CMK (cell line): ENCODE data around the gene VDR.

ENCODE experiments used
- DNase-seq: peaks from one replicate; pipeline ENCODE4 v3.0.0-alpha.2; 2010; ENCODE audit warnings: low read depth

VDR gene

DNA sequence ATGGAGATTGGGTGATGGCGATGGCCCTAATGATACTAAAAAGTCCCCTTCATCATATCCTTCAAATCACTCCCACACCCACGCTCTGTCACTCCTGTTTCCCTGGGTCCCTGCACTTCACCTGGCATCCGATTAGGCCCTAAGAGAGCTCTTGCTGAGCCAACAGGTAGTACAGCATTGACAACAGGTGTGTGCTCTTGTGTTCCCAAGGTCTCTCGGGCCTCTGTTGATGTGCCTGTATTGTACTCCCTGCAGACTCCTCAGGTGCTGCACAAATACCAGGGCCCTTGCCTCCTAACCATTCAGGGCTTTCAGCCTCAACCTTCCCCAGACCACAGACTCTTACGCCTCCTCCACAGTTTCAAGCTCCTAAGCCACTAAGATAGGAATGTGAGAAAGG, 25.8 kb upstream of the VDR start:
- no peak for DNase-seq

DNA sequence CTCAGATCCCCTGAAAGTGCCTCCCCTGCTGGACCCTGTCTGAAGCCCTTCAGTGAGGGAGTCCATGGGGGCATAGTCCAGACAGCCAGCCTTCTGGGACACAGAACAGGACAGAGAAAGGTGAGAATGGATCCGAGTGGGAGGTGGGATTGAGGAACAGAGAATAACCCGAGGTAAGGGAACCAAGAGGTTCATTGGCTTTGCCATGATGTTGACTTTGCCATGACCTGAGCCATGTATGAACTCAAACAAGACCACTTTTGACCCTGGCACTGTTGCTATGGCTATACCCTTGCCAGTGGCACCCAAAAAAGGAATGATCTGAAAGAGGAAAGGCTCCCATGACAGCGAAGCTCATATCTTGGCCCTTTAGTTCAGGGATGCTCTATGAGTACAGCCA, 22.6 kb upstream of the VDR start:
- no peak for DNase-seq

DNA sequence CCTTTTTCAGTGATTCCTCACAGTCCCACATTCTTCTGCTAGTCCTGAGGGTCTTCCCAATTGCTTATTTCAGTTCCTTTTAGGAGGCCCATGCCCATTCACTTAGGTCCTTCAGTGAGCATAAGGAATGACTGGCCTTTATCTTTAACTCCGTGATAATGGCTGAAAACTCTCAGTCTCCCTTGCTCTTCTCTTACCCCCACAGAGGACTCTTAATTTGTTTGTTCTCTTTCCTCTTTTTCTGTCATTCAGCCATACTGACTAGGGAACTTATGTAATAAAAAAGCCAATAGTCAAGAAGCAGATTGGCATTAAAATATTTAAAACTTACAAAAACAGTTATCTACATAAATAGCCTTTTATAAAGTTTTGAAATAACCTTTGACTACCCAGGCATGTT, 17.1 kb upstream of the VDR start:
- DNase-seq: no peak

DNA sequence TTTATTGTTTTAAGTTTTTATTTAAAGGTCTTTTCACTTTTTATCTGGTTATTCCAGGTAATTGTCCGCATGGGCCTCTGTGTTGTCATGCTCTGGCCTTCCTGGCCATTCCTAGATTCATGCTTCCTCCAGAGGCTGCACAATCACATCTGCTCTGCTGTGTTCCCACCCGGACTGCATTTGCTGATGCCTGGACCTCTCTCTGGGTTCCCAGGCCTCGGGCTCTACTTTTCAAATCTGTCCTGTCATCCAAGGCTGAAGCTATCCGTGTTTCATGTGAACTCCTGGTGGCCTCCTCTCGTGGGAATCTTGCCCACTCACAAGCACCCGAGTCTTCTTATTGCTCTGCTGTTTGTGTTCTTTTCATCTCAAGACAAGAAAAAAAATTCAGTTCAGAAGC, 16.1 kb upstream of the VDR start:
- no peak for DNase-seq

DNA sequence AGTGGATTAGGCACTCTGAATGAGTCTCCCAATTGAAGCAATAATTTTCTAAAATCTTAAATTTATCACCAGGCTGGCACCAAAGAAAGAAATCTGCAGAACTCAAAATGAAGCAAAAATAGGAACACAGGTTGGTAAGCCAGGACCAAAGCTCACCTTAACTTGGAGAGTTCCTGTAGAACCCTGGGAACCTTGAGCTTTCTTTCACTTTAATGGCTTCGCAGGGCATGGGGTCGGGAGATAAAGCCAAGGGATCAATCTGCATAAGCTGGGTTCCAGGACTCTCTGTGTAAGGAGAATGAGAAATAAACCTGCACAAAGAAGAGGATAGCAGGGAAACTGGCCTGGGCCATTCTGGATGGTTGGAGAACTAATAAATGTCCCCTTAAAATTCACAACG, 8.3 kb upstream of the VDR start:
- no peak for DNase-seq

DNA sequence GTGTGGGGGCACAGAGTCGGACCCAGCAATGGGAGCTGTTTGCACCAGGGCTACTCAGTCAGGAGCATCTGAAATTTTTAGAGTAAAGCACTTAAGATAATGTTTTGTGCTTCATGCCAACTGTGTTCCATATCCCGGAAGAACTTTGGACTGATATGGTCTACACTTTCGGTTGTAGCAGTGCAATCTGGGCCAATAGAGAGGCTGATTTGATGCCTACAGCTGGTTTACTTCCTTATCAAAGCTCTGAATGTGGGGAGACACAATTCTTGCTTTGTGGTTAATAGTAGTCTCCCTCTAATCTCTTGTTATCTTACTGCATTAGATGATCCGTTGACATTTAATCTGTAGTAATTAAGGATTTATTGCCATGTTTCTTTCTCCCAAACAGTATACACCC, 7.8 kb upstream of the VDR start:
- DNase-seq: no peak

DNA sequence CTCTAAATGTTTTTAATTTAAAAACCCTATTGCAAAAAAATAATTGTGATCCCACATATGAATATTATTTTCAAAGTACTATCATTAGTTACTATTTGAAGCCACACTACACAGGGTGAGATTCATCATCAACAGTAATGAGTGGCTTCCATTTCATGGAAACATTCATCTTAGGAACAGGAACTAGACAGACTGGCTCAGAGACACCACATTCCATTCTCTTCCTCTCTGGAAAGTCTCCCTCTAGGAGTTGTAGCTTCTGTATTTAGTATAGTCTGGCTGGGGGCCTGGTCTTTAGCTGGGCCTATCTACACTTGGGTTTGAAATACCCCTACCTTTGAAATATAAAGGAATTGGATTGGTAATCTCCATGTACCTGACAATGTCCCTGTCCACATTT, 6.2 kb upstream of the VDR start:
- no peak for DNase-seq

DNA sequence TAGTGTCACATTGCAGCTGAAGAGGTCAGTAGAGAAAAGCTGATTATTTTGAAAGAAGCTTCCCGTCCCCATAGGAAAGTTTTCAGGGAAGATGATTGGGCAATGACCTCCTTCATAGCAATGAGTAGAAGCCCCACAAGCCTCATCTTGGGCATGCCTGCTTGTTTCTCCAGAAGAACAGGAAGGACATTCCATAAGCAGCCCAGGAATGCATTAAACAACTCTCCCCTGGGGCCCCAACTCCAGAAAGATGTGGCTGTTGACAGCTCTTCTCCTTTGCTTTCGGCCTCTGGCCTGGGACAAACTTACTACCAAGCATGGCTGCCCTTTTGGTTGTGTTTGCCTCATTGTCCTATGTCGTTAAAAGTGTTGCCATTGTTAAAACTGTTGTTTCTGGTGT, 5.7 kb upstream of the VDR start:
- no peak for DNase-seq

DNA sequence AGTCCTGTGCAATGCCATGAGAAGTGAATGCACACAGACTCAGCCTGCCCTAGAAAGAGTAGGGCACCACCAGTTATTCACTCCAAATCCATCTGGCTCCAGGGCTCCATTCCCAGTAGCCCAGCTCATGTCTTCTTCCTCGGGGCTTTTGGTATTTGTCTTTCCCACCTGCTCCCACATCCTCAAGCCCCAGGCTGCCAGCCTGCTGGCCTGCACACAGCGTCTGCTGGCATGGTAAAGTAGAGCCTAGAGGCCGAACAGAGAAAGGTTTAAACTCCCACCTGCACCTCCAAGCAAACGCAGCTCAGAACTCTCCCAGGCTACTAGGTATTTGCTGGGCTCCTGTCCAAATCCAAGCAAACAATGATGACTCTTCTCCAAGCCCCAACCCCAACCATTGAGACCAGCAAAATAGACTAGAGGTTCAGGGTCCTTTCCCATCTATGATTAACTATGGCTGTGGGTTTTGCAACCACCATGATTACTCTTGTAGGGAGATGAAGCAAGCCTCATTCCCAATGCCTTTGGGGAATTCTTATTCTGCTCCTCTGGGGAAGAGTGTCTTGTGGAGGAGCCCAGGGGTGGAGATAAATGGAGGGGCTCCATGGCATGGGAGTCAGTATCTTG, 5.2 kb upstream of the VDR start:
- DNase-seq: no peak

DNA sequence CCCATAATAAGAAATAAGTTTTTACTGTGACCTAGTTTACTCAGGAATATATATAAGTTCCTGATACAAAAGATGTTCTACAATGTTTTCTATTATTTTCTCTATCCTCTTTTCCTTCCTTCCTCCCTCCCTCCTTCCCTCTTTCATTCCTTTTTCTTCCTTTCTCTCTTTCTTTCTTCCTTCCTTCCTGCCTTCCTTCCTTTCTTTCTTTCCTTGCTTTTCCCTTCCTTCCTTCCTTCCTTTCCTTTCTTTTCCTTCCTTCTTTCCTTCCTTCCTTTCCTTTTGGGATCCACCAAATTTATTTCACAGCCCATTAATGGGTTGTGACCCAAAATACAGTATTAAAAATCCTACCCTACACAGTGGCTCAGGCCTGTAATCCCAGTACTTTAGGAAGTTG, 3.9 kb upstream of the VDR start:
- DNase-seq: no peak

DNA sequence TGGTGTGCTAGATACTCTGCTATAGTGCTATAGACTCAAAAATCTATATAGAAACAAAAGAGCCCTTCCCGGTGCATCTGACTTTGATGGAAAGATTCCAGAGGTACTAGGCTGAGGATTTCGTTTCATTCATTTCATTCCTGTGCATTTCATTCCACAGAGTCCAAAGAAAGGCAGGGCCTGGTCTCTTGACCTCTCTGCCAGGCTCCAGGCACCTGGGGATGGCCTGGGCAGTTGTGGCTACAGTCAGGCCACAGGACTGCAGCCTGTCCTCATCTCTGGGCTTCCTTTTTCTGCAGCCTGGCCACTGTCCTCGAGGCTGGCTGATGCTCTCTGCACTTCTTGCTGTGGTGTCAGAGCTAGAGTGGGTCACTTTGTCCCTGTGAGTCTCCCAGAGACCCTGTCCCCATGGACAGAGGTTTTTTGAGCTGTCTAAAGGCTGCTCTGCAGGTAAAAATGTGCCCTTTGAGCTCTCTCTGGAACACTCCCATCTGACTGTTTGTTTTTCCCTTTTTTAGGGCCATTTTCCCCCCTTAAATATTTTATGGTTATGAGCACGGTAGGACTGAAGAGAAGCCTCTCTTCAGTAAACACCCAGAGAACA, 3.2 kb upstream of the VDR start:
- no peak for DNase-seq

DNA sequence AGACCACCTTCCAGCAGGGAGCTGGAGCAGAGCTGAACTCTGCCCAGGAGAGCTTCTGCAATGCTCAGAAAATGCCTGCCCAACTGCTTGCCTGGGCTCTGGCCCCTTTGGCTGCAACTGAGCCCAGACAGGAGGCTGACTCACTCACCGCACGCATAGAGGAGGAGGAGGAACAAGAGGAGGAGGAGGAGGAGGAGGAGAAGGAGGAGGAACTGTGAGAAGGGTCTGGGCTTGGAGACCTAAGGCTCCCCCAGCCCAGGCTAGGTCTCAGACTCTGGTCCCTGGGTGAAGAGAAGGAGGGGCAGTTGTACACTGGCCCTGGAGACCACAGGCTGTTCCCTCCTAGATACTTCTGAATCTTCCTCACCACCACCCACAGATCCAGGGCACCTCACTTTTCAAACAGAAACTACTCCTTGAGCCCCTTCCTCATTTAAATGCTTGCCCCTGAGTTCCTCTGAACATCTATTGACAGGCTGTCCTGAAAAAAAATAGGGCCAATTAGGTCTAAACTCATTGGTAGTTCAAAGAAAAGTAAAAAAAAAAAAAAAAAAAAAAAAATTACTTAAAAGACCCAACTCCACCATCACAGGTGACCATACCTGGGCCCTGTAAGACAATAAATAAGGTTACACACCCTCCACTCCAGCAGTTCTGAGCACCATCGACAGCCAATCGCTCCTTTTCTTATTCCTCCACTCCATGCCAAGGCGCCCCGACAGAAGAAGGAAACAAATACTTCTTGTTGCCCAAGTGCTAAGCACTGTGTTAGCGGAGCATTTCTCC, 674 bp downstream of the VDR start:
- DNase-seq: no peak

DNA sequence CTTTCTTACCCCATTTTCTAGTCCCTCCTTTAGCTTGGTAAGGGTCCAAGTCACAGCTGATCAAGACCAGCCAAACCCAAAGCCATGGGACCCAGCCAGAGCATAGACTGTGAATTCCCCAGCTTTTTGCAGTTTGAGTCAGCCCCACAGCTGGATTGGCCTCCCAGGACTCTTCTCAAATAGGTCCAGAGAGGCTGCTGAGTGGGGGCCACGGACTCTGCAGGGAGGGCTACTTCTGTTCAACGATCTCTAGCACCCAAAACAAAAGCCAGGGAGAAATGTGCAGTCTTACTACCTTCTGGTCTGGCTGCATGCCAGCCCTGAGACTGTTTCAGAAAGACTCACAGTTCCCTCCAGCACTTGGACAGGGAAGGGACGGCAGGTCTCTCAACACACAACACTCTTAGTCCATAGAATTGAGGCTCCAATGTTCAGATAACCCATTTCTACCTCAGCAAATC, 1.6 kb downstream of the VDR start:
- DNase-seq: no peak

DNA sequence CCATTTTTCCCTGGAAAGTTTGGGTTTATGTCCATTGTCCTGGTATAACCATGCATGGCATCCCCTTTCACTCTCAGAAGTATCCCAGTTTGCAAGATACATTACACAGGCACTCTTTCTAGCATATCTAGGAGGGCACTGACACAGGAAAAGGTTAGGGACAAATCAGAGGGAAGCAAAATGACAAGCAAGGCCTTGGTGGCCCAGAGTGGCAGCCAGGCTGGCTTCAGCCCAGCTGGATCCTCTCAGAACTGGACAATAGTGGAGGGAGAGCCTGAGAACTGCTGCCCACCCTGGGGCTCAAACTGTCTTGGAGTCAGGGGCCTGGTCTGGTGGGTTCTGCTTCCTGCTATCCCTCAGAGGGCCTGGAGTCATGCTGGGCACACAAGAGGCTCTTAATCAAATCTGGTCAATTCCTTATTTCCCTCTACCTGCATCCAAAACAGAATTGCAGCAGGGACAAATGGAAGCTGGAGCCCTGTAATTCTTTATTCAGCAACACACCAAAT, 2.6 kb downstream of the VDR start:
- DNase-seq: no peak

DNA sequence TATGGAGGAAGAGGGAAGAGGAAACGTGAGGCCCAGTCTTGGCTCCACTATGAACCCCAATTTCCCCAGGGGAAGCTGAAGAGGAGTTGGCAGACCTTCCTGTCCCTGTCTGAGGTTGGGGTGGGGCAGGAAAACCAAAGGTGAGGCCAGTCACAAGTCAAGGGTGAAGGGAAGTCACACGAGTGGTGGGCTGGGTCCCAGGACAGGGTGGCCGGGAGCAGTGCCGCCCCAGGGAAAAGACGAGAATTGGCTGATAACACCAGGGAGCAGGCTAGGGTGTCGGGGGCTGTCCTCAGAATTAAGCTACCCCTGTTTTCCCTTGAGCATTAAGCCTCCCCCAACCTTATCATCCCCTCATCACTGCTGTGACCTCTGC, 3.1 kb downstream of the VDR start:
- DNase-seq: no peak

DNA sequence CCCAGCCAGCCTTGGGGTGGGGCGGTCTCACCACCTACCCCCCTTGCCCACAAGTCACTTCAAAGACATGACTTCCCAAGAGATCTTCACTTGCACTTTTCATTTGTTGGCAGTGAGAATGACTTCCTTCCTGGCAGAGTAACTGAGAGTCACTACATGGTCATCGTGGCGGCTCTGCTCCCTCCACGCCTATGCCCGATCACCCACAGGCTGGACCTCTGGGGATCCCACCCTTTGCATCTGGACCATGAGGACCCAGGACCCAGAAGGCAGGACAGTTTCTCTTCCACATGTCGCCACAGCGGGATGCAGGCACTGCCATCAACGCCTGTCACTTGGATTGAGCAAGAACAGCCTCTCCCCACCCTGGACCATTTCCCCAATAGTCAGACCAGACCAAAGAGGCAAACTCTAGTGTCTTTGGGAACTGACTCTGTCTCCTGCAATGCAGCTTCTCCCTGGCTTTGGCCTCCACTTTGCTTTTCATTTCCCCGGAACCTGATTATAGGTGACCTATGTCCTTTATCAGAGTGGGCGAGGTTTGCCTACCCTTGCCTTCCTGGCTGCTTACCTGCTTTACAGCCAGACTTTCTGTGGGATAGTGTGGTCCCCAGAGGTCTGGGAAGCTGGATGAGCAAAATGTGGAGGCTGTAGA, 3.6 kb downstream of the VDR start:
- no peak for DNase-seq

DNA sequence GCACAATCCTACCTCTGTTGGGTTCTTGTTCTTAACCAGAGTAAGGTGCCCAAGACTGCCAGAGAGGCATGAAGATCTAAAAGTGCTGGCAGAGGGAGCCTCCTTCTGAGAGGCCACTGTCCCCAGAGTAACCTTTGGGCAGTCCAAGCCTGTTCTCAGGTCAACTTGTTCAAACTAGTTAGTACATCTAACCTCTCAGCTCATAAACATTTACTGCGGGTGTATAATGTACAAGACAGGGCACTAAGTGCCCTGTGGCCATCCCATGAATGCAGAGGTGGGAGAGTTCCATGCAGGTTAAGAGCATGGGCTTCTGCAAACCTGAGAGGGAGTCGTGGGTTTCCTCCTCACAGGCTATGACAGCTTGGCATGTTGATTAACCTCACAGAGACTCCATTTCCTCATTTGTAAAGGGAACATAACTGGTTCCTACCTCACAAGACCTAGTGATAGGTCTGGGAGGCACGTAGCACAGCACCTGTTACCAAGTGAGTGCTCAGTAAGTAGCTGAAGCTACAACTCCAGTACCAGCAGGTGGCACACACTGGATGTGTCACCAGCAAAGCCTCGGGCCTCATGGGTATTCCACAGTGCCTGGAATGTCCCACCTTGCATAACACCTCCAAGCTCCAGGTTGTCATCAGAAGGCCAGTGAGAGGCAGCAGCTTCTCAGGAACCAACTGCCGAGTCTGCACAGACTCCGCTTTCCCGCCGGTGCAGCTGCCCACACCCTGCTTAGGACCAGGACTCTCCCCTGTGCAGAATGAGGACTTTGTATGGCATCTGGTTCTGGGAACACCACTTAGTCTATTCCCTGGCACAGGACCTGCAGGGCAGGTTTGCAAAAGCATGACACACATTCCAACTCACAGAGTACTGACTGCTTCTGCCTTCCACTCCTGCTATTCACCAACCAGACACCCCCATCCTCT, 4.4 kb downstream of the VDR start:
- no peak for DNase-seq

DNA sequence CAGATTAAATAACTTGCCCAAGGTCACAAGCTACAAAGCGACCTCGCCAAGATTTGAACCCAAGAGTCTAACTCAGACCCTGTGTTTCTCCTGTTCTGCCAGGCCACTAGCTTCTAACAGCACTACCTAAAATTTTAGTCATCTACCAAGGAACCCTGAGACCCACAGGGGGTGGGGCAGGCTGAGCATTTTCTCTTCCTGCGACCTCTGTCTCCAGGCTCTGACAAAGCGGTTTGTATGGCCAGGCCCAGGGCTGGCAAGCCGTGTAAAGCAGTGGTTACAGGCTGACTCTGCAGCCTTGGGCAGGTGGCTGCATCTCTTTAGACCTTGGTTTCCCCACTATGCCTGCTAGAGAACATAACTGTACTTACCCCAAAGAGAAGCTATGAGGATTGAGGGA, 5.3 kb downstream of the VDR start:
- DNase-seq: no peak

DNA sequence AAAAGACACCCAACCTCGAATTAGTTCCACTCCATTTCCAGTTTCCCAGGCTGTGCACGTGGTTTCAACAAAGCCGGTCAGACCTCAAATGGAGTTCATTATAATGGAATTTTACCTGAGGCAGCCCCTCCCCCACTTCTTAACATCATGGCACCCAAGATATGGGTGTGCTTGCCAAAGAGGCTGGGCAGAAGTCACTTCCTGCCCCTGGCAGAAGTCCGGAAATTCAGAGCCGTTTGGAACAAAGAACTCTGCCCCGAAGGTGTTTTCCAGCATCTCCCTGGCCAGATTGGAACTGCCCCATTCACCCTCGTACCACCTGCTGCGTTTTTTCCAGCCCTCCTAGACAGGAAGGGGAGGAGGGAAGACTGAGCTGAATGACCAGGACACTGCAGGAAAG, 8.2 kb downstream of the VDR start:
- DNase-seq: no peak

DNA sequence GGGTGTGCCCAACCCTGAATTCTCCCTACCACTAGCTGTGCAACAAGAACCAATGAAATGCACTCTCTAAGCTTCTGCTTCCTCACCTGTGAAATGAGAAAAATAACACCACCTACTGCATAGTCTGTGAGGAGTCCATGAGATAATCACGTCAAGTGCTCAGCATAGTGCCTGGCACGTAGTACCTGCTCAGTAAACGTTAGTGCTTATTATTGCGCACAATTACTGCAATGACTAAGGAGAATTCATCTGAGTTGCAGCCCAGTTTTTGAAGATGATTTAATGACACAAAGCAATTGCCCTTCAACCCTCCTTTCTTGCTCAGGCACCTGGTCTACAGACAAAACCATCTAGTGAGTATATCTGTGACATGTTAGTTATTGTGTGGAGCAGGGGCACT, 8.8 kb downstream of the VDR start:
- DNase-seq: no peak

DNA sequence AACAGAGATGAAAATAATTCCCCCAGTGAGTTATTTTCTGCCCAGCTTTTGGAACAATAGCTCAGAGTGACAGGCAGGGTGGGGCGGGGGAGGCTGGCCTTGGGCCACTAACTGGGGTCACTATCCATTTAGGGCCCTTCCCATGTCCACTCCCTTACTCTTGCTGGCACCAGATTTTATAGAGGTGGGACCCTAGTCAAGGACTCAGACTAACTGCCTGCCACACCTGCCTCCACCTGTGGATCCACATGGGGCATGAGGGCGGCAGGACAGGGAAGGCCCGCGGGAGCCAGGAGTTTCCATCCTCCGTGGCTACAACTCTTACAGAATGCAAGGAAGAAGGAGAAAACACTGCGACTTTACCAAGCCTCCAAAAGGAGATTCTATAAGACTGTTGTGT, 10.1 kb downstream of the VDR start:
- no peak for DNase-seq

DNA sequence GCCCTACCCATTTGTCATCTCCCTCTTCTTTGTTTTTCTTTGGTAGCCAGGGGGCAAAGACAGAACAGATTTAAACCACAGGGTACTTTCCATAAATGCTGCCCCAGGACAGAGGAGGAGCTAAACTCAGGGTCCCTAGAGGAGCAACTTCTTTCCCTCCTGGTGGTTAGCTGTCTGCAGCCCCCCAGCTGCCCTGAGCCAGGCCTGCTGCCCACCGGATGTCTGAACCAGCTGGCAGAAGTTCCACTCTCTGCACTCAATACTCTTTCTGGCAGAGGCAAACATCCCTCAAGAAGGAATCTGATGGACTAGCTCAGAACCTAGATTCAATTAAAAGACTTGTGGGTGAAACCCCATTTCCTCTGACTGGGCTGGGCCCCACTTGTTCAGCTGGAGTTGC, 10.7 kb downstream of the VDR start:
- no peak for DNase-seq
